Smooth muscle cell (in vitro differentiated cells): Measurements from ENCODE around the gene MIPEP. TPM values are rescaled to one million over a fixed set of nuclear protein-coding genes. Genes with fewer than 3 reads are reported as not detected.

Experiments
- DNase-seq: peaks from one replicate; lab custom pipeline; 2025; ENCODE audit not compliant: unreplicated experiment; lab: John Stamatoyannopoulos, UW
- H2AFZ ChIP-seq: fragments of 200-600 bp; sonication (generic); 2 replicates; pipeline ENCODE4 v1.6.0; 2016; ENCODE audit warnings: antibody characterized with exemption, low read depth, mild to moderate bottlenecking
- H3F3A ChIP-seq: fragments of 200-600 bp; sonication (generic); 2 replicates; pipeline ENCODE4 v1.6.0; 2017; ENCODE audit warnings: antibody characterized with exemption, low read depth
- H3K27ac ChIP-seq: fragments of 200-600 bp; sonication (generic); 2 replicates; pipeline ENCODE4 v1.5.1; 2016; ENCODE audit warnings: low read depth, mild to moderate bottlenecking
- H3K27me3 ChIP-seq: fragments of 200-600 bp; sonication (generic); 2 replicates; pipeline ENCODE4 v1.6.1; 2016; ENCODE audit warnings: low read depth, mild to moderate bottlenecking
- H3K36me3 ChIP-seq: fragments of 200-600 bp; sonication (generic); 2 replicates; pipeline ENCODE4 v1.5.1; 2016; ENCODE audit warnings: low read depth
- H3K4me1 ChIP-seq: fragments of 200-600 bp; sonication (generic); 2 replicates; pipeline ENCODE4 v1.5.1; 2016; ENCODE audit warnings: low read depth
- H3K4me2 ChIP-seq: fragments of 200-600 bp; sonication (generic); 2 replicates; pipeline ENCODE4 v1.6.0; 2016; ENCODE audit warnings: mild to moderate bottlenecking
- H3K4me3 ChIP-seq: fragments of 200-600 bp; sonication (generic); 2 replicates; pipeline ENCODE4 v1.5.1; 2016; ENCODE audit warnings: mild to moderate bottlenecking
- H3K79me2 ChIP-seq: fragments of 200-600 bp; sonication (generic); 2 replicates; pipeline ENCODE4 v1.6.0; 2016; ENCODE audit warnings: low read depth, mild to moderate bottlenecking
- H3K9ac ChIP-seq: fragments of 200-600 bp; sonication (generic); 2 replicates; pipeline ENCODE4 v1.6.0; 2016; ENCODE audit warnings: low read depth
- H3K9me3 ChIP-seq: fragments of 200-600 bp; sonication (generic); replicated peaks from 2 replicates; pipeline ENCODE4 v1.5.1; 2016; ENCODE audit warnings: low read depth
- H4K20me1 ChIP-seq: fragments of 200-600 bp; sonication (generic); 2 replicates; pipeline ENCODE4 v1.6.0; 2016; ENCODE audit warnings: low read depth
- WGBS: methylation state at CpG from one replicate; pipeline ENCODE4 v1.1.7; 2016; ENCODE audit warnings: low lambda C conversion rate; 5-methylcytosine and 5-hydroxymethylcytosine counted together
- polyA plus RNA-seq: library from polyadenylated mRNA; unstranded; fragments of >200 nt; fragmentation: Nextera tagmentation; extraction: Ambion mirVana; gene quantifications from 2 replicates; pipeline ENCODE4 v1.2.1, GENCODE V29; 2016
- total RNA-seq: library from RNA; depleted of rRNA; stranded (reverse); fragments of >200 nt; gene quantifications from 2 replicates; pipeline ENCODE4 v1.2.3, GENCODE V29; 2014
- TF ChIP-seq, protein P1 (sequence below): fragments of 200-600 bp; sonication (generic); IDR thresholded peaks from 2 replicates; pipeline ENCODE4 v1.5.1; 2017; ENCODE audit warnings: borderline replicate concordance, mild to moderate bottlenecking, antibody characterized with exemption; ENCODE audit not compliant: insufficient read depth, poor library complexity, severe bottlenecking

MIPEP gene
- total and polyA plus RNA-seq, 2 experiments from 2014 or later, result 15.7 to 18.9 TPM

DNA sequence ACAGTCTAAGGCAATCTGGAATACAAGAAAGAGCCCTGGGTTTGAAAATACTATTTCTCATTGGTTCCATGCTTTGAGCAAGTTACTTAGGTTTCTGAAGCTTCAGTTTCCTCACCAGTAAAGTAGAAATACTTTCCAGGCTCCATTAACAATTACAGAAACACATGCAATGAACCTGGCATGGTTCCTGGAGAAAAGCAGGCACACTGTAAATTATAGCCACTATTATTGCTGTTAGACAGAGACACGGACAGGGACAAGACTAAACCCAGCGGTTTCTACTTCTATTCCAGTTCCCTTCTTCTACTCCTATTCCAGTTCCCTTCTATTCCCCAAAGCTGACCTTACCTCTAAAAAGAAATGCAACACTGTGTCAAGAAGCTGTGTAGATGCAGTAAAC is 41.2 kb downstream of the MIPEP start:
- no peak overlapping the region for H3K27ac ChIP-seq
- no peak overlapping the region for H3K4me3 ChIP-seq
- TF ChIP-seq, protein P1, sequence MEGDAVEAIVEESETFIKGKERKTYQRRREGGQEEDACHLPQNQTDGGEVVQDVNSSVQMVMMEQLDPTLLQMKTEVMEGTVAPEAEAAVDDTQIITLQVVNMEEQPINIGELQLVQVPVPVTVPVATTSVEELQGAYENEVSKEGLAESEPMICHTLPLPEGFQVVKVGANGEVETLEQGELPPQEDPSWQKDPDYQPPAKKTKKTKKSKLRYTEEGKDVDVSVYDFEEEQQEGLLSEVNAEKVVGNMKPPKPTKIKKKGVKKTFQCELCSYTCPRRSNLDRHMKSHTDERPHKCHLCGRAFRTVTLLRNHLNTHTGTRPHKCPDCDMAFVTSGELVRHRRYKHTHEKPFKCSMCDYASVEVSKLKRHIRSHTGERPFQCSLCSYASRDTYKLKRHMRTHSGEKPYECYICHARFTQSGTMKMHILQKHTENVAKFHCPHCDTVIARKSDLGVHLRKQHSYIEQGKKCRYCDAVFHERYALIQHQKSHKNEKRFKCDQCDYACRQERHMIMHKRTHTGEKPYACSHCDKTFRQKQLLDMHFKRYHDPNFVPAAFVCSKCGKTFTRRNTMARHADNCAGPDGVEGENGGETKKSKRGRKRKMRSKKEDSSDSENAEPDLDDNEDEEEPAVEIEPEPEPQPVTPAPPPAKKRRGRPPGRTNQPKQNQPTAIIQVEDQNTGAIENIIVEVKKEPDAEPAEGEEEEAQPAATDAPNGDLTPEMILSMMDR, result no peak
- H3K9me3 ChIP-seq, result no peaks in the 10 kb centered on the region
- no peak for DNase-seq
- H3K4me1 ChIP-seq, result no peaks in the 10 kb centered on the region
- no peaks in the 10 kb centered on the region for H3K36me3 ChIP-seq
- WGBS, result 97% methylated on average over 2 of the region's 2 CpGs
- no peaks in the 10 kb centered on the region for H3F3A ChIP-seq
- H3K79me2 ChIP-seq, result no peaks in the 10 kb centered on the region
- no peaks in the 10 kb centered on the region for H4K20me1 ChIP-seq
- no peak overlapping the region for H3K9ac ChIP-seq
- no peak overlapping the region for H3K4me2 ChIP-seq
- H3K27me3 ChIP-seq, result no peaks in the 10 kb centered on the region
- no peak overlapping the region for H2AFZ ChIP-seq

DNA sequence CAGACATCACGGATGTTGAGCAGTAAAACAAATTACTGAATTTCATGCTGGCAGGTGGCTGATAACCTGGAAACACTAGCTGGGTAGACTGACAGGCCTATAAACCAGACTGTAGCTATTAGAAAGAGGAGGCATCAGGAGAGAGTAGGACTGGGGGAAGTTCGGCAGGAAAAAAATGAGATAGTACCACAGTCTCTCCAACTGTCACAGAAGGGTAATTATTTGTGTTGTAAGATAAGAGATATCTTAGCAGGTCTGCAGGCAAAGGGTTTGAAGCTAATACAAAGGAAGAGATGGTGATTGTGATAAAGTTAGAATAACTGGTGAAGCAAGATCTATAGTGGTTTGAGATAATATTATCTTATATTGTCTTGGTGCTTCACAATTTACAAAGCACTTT is 41.7 kb downstream of the MIPEP start:
- Histone ChIP-seq H3K27ac (no peak overlapping the region), H3K4me1 (no peaks in the 10 kb centered on the region), H3K36me3 (no peaks in the 10 kb centered on the region), H3K79me2 (no peaks in the 10 kb centered on the region), H3K4me3 (no peak overlapping the region), H4K20me1 (no peaks in the 10 kb centered on the region), H3F3A (no peaks in the 10 kb centered on the region), H3K4me2 (no peak overlapping the region), H3K27me3 (no peaks in the 10 kb centered on the region), H2AFZ (no peak overlapping the region), H3K9ac (no peak overlapping the region), H3K9me3 (no peaks in the 10 kb centered on the region)
- WGBS, result 69% methylated on average over 2 of the region's 2 CpGs
- no peak for DNase-seq
- TF ChIP-seq, protein P1, result no peak

DNA sequence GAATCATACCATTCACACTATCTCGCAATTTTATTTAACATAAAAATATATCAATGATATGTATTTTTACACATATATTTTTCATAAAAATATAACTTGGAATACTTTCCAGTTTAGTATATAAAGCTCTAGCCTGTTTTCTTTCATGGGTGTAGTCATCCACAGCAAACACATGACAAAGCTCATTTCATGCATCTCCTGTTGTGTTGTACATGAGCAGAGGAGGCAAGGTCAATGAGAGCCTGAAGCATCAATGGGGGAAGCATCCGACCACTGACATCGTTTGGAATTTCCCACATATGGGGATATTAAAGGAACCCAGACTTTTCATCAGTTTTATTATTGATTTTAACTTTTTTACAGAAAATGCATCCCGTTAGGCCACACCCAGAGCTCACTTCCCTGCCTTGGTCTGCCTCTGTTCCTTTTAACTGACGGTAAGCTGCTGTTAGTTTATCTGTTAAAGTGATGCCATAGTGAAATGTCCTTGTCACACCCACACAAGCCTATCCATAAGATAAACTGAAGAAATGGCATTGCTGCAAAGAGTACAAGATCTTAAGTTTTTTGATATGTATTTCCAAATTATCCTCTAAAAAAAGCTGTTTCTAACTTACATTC is 44.0 kb downstream of the MIPEP start:
- Histone ChIP-seq H3K36me3 (no peaks in the 10 kb centered on the region), H3K9ac (no peak overlapping the region), H3K27me3 (no peaks in the 10 kb centered on the region), H3K4me3 (no peak overlapping the region), H3K4me1 (no peaks in the 10 kb centered on the region), H3F3A (no peaks in the 10 kb centered on the region), H2AFZ (no peak overlapping the region), H3K4me2 (no peak overlapping the region), H3K79me2 (no peaks in the 10 kb centered on the region), H3K27ac (no peak overlapping the region), H3K9me3 (no peaks in the 10 kb centered on the region), H4K20me1 (no peaks in the 10 kb centered on the region)
- DNase-seq, result no peak
- TF ChIP-seq, protein P1, result no peak
- 79% methylated on average over 5 of the region's 5 CpGs for WGBS

DNA sequence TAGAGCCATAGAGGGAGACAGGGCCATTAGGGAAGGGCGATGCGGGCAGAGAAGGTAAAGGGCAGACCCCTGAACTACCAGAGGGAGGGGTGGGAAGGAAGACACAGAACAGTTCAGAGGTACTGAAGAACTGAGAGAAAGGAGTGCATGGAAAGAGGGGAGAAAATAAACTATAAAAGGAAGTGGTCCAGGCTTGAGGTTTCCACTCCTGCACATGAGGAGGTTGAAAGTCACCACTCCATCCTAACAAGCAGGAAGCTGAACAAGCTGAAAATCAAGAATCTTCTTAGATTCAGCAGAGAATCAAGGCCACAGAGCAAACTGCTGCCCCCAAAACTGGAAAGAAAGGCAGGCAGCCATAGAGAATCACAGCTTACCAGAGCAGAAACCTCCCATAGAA is 45.1 kb downstream of the MIPEP start:
- WGBS, result 95% methylated on average over 2 of the region's 2 CpGs
- Histone ChIP-seq H3F3A (no peaks in the 10 kb centered on the region), H3K4me1 (no peaks in the 10 kb centered on the region), H3K79me2 (no peaks in the 10 kb centered on the region), H3K4me2 (no peak overlapping the region), H3K4me3 (no peak overlapping the region), H3K36me3 (no peaks in the 10 kb centered on the region), H3K9ac (no peak overlapping the region), H3K27ac (no peak overlapping the region), H2AFZ (no peak overlapping the region), H3K9me3 (no peaks in the 10 kb centered on the region), H4K20me1 (no peaks in the 10 kb centered on the region), H3K27me3 (no peaks in the 10 kb centered on the region)
- TF ChIP-seq, protein P1, result no peak
- DNase-seq, result no peak
